Testis (tissue), 2 donors: Measurements from ENCODE around the gene SSBP1.
"Not testable (repeated sequence)": the region's sequence is repeated elsewhere in the genome, so short reads cannot be mapped to it uniquely, and the experiment has no call there.

Experiments
- CTCF ChIP-seq, 3 experiments: fragments of 450-650 bp in 2 of 3; fragments of 200-600 bp in 1 of 3; sonication (generic) in 1 of 3; IDR thresholded peaks; one replicate each; pipeline ENCODE4 v1.5.1; 2016 to 2019; ENCODE audit warnings: antibody characterized with exemption in 3 of 3, mild to moderate bottlenecking in 2 of 3, moderate library complexity in 1 of 3
- POLR2A ChIP-seq: fragments of 450-650 bp; IDR thresholded peaks from one replicate; pipeline ENCODE4 v1.6.1; 2017; ENCODE audit warnings: antibody characterized with exemption, mild to moderate bottlenecking, moderate library complexity

GRCh38 chr7:141689072-141689825 is 48.9 kb upstream of the SSBP1 start:
- not testable (repeated sequence) for TF ChIP-seq CTCF (IDR thresholded peaks at IDR 0.05); POLR2A
